ENCODE data around the gene DNAI2. TPM values are rescaled to one million over a fixed set of nuclear protein-coding genes. Genes with fewer than 3 reads are reported as not detected.

Gene DNAI2
- total and polyA plus RNA-seq, 9 of the 15 experiments (the other 6 are each of a cell fraction or from before 2014, with no cell fraction given): not detected

DNA sequence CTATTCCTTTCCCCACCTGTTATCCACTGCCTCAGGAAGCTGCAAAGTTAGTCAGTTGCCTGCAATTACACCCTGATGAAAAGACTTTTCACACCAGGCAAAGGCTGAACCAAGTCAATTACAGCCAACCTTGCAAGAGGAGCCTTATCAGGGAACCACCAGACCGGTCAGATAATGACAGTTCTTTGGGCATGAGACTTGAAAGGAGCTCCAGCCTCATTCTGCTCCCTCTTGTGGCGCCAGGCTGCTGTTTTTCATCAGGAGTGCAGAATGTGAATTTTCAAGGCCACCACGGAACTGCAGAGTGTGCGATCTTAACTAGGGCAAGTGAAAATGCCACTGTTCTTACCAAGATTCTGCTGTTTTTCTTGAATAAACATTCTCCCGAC lies 22.5 kb downstream of the DNAI2 start (continued):
- TF ChIP-seq, protein P1, sequence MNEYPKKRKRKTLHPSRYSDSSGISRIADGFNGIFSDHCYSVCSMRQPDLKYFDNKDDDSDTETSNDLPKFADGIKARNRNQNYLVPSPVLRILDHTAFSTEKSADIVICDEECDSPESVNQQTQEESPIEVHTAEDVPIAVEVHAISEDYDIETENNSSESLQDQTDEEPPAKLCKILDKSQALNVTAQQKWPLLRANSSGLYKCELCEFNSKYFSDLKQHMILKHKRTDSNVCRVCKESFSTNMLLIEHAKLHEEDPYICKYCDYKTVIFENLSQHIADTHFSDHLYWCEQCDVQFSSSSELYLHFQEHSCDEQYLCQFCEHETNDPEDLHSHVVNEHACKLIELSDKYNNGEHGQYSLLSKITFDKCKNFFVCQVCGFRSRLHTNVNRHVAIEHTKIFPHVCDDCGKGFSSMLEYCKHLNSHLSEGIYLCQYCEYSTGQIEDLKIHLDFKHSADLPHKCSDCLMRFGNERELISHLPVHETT (CRISPR knock-in tag; conservative IDR thresholded peaks at IDR 0.05 in 1 of 2, IDR thresholded peaks at IDR 0.05 in 1 of 2): no peak
- TF ChIP-seq LEF1 (IDR thresholded peaks at IDR 0.05) (peak; percentile 89), ZC3H8 (IDR thresholded peaks at IDR 0.05) (no peak), ZNF274 (IDR thresholded peaks at IDR 0.05; ENCODE audit: borderline replicate concordance, low read depth, low read length) (no peak), RBM15 (IDR thresholded peaks at IDR 0.05; ENCODE audit: insufficient read depth, low read length) (no peak), MAZ (CRISPR knock-in tag; conservative IDR thresholded peaks at IDR 0.05 in 1 of 2, IDR thresholded peaks at IDR 0.05 in 1 of 2) (peak in 1 of 2 experiments; percentile 54; a peak in 2 of 4 replicates), SAP30 (IDR thresholded peaks at IDR 0.05; ENCODE audit: borderline replicate concordance, insufficient read depth, low read depth, low read length, poor library complexity, severe bottlenecking) (peak; percentile 57), NRF1 (conservative IDR thresholded peaks at IDR 0.05 in 1 of 2, IDR thresholded peaks at IDR 0.05 in 1 of 2) (0 out of 4 replicates have a peak, but pooled peaks of 1 of the 2 experiments have one; percentile 13), SNIP1 (IDR thresholded peaks at IDR 0.05; ENCODE audit: low read depth) (no peak), KDM4B (IDR thresholded peaks at IDR 0.05; ENCODE audit: borderline replicate concordance in 2 of 2, low read depth in 1 of 2) (no peak), RFX5 (IDR thresholded peaks at IDR 0.05; ENCODE audit: low read depth, low read length) (no peak), EP400 (IDR thresholded peaks at IDR 0.05) (peak; percentile 26), ESRRA (IDR thresholded peaks at IDR 0.05; ENCODE audit: borderline replicate concordance, low read depth) (peak; percentile 42; the same call in 1 of the 2 replicates), L3MBTL2 (IDR thresholded peaks at IDR 0.05) (peak; percentile 76), BCOR (IDR thresholded peaks at IDR 0.05) (no peak), HDAC3 (IDR thresholded peaks at IDR 0.05; ENCODE audit: borderline replicate concordance, partially characterized antibody) (no peak), ZKSCAN8 (CRISPR knock-in tag; IDR thresholded peaks at IDR 0.05) (no peak), ZSCAN32 (CRISPR knock-in tag; IDR thresholded peaks at IDR 0.05) (no peak), SMC3 (conservative IDR thresholded peaks at IDR 0.05; ENCODE audit: insufficient read depth, low read depth, low read length) (peak; percentile 80)
- TF ChIP-seq, protein P2, sequence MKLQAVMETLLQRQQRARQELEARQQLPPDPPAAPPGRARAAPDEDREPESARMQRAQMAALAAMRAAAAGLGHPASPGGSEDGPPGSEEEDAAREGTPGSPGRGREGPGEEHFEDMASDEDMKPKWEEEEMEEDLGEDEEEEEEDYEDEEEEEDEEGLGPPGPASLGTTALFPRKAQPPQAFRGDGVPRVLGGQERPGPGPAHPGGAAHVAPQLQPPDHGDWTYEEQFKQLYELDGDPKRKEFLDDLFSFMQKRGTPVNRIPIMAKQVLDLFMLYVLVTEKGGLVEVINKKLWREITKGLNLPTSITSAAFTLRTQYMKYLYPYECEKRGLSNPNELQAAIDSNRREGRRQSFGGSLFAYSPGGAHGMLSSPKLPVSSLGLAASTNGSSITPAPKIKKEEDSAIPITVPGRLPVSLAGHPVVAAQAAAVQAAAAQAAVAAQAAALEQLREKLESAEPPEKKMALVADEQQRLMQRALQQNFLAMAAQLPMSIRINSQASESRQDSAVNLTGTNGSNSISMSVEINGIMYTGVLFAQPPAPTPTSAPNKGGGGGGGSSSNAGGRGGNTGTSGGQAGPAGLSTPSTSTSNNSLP (IDR thresholded peaks at IDR 0.05; ENCODE audit: borderline replicate concordance, low read depth, low read length): peak; percentile 42; the same call in 1 of the 2 replicates
- TF ChIP-seq, protein P3, sequence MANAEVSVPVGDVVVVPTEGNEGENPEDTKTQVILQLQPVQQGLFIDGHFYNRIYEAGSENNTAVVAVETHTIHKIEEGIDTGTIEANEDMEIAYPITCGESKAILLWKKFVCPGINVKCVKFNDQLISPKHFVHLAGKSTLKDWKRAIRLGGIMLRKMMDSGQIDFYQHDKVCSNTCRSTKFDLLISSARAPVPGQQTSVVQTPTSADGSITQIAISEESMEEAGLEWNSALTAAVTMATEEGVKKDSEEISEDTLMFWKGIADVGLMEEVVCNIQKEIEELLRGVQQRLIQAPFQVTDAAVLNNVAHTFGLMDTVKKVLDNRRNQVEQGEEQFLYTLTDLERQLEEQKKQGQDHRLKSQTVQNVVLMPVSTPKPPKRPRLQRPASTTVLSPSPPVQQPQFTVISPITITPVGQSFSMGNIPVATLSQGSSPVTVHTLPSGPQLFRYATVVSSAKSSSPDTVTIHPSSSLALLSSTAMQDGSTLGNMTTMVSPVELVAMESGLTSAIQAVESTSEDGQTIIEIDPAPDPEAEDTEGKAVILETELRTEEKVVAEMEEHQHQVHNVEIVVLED (CRISPR knock-in tag; IDR thresholded peaks at IDR 0.05): no peak
- TF ChIP-seq, protein P4, sequence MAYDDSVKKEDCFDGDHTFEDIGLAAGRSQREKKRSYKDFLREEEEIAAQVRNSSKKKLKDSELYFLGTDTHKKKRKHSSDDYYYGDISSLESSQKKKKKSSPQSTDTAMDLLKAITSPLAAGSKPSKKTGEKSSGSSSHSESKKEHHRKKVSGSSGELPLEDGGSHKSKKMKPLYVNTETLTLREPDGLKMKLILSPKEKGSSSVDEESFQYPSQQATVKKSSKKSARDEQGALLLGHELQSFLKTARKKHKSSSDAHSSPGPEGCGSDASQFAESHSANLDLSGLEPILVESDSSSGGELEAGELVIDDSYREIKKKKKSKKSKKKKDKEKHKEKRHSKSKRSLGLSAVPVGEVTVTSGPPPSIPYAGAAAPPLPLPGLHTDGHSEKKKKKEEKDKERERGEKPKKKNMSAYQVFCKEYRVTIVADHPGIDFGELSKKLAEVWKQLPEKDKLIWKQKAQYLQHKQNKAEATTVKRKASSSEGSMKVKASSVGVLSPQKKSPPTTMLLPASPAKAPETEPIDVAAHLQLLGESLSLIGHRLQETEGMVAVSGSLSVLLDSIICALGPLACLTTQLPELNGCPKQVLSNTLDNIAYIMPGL (CRISPR knock-in tag; IDR thresholded peaks at IDR 0.05): no peak

Measured in K562 (cell line).